ENCODE results near the gene LRRC32. TPM values are rescaled to one million over a fixed set of nuclear protein-coding genes. Genes with fewer than 3 reads are reported as not detected.

The LRRC32 gene
- total RNA-seq, 1 experiment from 2014 or later, result 0.46 TPM

GRCh38 chr11:76657187-76658170 is 13.1 kb downstream of the LRRC32 start:
- no peaks in the 10 kb centered on the region for H3K36me3 Mint-ChIP-seq (ENCODE audit: insufficient read depth in 1 of 3, low read depth in 3 of 3)
- Histone ChIP-seq H3K14ac (ENCODE audit: insufficient read depth, low read length) (no peak overlapping the region), H3T11ph (ENCODE audit: low read length) (no peak overlapping the region), H3K9me3 (ENCODE audit: control insufficient read depth, low read depth, low read length) (no peaks in the 10 kb centered on the region), H3K56ac (ENCODE audit: insufficient read length, low read depth, low read length) (no peak overlapping the region), H3K27me3 (ENCODE audit: insufficient read depth, low read length) (no peaks in the 10 kb centered on the region), H3K79me1 (ENCODE audit: insufficient read depth, low read depth, low read length, poor library complexity, severe bottlenecking) (no peaks in the 10 kb centered on the region), H3K79me2 (ENCODE audit: insufficient read depth, low read length) (no peaks in the 10 kb centered on the region), H3K4me2 (ENCODE audit: insufficient read depth, insufficient read length, low read length) (no peak overlapping the region), H2BK12ac (ENCODE audit: insufficient read length, low read depth, low read length) (no peak overlapping the region), H4K5ac (ENCODE audit: insufficient read length, low read depth, low read length) (no peak overlapping the region), H4K8ac (replicated peaks; ENCODE audit: insufficient read length, low read depth, low read length) (no peak overlapping the region), H3K23ac (ENCODE audit: insufficient read length, low read depth, low read length) (no peak overlapping the region), H2BK15ac (ENCODE audit: low read depth, low read length) (no peak overlapping the region), H3K4ac (ENCODE audit: low read depth, low read length) (no peak overlapping the region), H3K27ac (ENCODE audit: insufficient read length, low read depth, low read length) (no peak overlapping the region), H3K18ac (ENCODE audit: insufficient read length, low read depth, low read length) (no peak overlapping the region), H3K9ac (ENCODE audit: extremely low read depth, insufficient read length, low read length) (no peak overlapping the region), H2BK5ac (ENCODE audit: insufficient read length, low read length) (no peak overlapping the region), H3K4me1 (ENCODE audit: insufficient read depth, low read length) (no peaks in the 10 kb centered on the region), H2BK120ac (ENCODE audit: low read depth, low read length, poor library complexity, severe bottlenecking) (no peak overlapping the region), H4K91ac (ENCODE audit: insufficient read length, low read depth, low read length) (no peak overlapping the region), H3K23me2 (ENCODE audit: insufficient read length, low read depth, low read length, poor library complexity, severe bottlenecking) (no peaks in the 10 kb centered on the region), H2AFZ (ENCODE audit: low read length) (no peak overlapping the region), H4K20me1 (ENCODE audit: control insufficient read depth, insufficient read depth, insufficient read length) (no peaks in the 10 kb centered on the region), H2BK20ac (ENCODE audit: low read depth, low read length, poor library complexity, severe bottlenecking) (no peak overlapping the region), H2AK5ac (ENCODE audit: insufficient read length, low read length) (no peak overlapping the region)
- no peak for TF ChIP-seq CTCF (conservative IDR thresholded peaks at IDR 0.05)
- DNase-seq, result peak; percentile 5
- peaks cover 2% of the 10 kb centered on the region for H3K27me3 Mint-ChIP-seq (ENCODE audit: low read depth)
- peak overlapping the region in 1 of 3 experiments; percentile 85; a peak in 2 of 7 replicates for H3K27ac Mint-ChIP-seq
- peaks cover 11 to 29% of the 10 kb centered on the region in 2 experiments for H3K4me1 Mint-ChIP-seq
- H3K4me3 Mint-ChIP-seq, result no peak overlapping the region
- no peaks in the 10 kb centered on the region for H3K9me3 Mint-ChIP-seq
- WGBS (ENCODE audit: extremely low coverage, insufficient read length, low lambda C conversion rate), result no CpG with 5 or more reads among the region's 14 CpGs

Data from H9 (cell line).